Myometrial cell (primary cell): ENCODE measurements around the gene DND1. TPM values are rescaled to one million over a fixed set of nuclear protein-coding genes. Genes with fewer than 3 reads are reported as not detected.

Source experiments
- total RNA-seq: library from RNA; depleted of rRNA; stranded (reverse); fragments of >200 nt; gene quantifications from 2 replicates; pipeline ENCODE4 v1.2.3, GENCODE V29; 2015

DND1 gene
- 0.18 and 0.29 TPM in 2 replicates for total RNA-seq

DNA sequence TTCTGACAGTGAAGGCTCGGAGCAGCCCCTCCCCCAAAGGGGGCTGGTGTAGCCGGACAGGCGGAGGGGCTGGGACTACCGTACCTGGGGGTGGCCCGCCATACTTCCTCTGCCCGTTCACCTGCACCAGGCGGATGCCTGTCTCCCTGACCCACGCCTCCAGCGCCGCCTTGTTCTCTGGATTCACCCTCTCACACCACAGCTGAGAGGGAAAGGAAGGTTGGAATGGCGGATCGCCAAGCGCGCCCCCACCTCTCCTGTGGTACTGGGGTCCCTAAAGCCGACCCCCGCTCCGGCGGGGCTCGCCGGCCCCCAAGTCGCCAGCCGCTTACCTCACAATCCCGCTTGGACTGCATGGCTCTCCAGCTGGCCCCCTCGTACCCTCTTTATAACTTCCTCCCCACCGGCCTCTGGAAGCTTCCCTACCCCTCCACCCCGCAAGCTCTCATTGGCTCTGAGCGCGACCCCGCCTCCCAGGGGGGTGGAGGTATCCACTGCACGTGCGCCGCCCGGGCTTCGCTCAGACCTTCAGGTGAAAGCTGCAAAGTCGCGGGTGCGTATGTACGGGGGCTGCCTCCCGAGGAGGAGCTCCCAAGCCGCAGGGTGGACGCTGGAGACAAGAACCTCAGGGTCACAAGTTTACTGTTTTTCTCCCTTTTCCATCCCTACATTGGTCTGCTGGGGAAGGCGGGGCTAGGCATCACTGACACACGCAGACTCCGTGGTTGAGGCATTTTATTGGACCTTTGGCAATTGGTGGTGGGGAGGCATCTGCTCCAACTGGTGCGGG lies at the start of gene DND1:
TSS of gene DND1 (minus strand) at position 390 of the 790 bp plus-strand sequence. CDS start at position 356, 34 bp downstream.

DNA sequence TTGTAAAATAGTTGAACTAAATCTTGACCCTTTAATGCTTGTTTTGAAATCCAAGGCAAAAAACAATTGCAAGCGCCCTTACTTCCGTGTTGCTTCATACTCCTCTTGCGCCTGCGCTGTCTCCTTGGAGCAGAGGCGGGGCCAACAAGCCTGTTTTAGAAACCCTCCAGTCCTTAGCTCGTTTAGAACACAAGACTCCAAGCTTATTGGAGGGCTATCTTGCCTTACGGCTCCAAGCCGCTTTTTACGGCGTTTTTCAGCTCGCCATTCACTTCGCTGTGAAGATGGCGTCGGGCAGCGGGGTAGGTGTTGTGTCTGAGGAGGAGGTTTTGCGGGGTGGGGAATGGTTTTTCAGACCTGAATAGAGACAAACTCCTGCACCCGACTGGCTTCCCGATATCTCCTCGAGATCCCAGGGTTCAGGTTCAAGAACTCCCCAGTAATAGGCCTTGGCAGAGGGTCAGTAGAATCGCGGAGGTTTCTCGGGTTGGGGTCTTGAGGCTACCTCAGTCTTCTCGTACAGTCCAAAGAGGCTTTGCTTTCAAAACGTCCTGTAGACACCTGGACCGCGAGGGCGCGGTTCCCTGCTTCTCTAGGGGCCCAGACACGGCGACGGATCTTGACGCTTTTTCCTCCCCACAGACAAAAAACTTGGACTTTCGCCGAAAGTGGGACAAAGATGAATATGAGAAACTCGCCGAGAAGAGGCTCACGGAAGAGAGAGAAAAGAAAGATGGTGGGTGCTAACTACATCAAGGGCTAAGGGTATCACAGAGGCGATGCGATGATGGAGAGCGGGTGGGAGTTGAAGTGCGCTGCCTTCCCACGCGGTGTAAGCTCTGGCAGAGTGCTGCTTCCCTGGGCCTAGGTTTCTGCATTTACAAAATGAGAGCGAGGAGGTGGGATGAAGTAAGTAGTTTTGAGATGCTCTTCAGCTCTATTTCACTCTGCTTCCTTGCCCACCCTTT lies 27.1 kb upstream of the DND1 start, which contains the start of gene ZMAT2:
TSS of gene ZMAT2 (plus strand) at position 271 of the 968 bp plus-strand sequence. CDS start at position 285, 14 bp downstream.

GRCh38 chr5:140690941-140691924 lies 17.9 kb upstream of the DND1 start, which contains the start of the genes HARS1 and HARS2:
Gene HARS1, minus strand, starts transcription at chr5:140691370. Its CDS starts 66 bp downstream, at chr5:140691304.
Gene HARS2, plus strand, starts transcription at chr5:140691455. Its CDS starts 194 bp downstream, at chr5:140691649.

DNA sequence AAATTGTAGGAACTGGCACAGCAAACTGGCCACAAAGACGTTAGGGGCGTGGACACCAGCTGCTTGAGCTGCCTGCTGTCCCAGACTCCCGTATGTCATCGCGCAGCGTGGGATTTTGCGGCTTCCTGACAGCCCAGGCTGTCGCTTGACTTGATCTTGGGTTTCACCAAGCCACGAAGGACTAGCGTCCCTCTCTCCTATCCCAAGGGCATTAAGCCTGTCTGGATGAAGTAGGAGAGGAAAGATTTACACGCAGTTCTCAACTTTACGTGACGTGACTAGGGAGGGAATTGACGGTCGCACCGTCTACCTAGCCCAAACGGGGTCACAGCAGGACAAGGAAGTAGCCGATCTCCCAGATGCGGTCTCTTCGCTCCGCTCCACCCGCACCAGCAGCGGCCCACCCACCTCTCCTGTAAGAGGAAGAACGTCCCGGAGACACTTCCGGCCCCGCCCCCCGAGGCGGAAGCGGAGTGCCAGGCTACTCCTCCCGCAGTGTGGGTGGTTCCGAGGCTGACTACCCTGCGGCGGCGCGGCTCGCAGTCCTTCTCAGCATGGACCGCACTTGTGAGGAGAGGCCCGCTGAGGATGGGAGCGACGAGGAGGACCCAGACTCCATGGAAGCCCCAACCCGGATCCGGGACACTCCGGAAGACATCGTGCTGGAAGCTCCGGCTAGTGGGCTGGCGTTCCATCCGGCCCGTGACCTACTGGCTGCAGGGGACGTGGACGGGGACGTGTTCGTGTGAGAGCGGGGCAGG lies 8.8 kb downstream of the DND1 start, which contains the start of gene WDR55:
TSS of gene WDR55 (plus strand) at position 546 of the 761 bp plus-strand sequence. CDS start at position 555, 9 bp downstream.

DNA sequence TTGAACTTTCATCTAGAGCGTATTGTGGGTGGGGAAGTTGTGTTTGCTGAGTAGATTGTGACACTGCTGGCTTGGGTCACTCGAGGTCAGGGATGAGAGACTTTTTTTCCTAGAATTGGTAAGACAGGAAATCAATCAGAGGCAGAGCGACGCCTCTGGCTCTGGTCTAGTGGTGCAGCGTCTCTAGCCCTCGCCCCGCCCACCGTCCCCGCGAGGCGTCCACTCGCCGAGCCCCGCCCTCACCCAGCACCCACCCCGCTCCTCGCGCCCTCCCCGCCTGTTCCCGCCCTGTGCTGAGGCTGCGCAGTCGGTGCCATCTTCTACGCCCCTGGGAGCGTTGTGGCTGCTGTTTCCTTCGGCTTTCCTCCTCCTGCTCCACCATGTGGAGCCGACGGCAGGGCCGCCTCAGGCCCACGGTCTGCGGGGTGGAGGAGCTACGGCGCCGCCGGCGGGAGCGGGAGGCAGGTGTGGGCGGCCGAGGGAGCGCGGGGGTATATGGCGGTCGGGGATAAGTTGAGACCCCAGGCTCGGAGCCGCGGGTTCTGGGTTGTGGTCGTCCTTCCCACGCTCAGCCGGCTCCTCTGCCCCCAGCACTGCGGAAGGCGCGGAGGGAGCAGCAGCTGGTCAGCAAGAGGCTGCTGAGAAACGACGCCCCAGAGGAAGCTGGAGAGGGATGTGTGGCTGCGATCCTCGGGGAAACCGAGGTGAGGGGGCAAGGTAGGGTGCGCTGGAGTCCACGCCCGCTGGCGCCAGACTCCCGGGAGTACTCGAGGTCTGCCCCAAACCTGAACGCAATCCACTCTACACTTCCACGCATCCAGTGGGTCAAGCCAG lies 34.0 kb downstream of the DND1 start, which contains the start of gene TMCO6:
TSS of gene TMCO6 (plus strand) at position 304 of the 834 bp plus-strand sequence. CDS start at position 381, 77 bp downstream.

DNA sequence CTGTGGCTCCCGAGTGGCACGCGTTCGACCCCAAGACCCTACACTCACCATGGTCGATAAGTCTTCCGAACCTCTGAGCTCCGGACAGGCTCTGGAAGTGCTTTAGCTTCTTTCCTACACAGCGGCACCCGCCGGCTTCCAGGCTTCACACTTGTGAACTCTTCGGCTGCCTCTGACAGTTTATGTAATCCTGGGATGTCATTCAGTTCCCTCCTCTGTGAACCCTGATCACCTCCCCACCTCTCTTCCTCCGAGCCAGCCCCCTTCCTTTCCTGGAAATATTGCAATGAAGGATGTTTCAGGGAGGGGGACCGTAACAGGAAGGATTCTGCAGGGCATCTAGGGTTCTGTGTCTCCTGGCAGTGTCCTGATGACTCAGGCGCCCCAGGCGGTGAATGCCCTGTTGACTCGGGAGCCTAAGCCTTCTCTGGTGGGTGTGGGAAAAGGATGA lies 40.3 kb downstream of the DND1 start, which contains the start of gene CD14:
TSS of gene CD14 (minus strand) at position 155 of the 451 bp plus-strand sequence. CDS start at position 51, 104 bp downstream.

Other genes with a start within 250 kb of the DND1 start
- gene EIF4EBP3, start 125.9 kb downstream of the DND1 start, total RNA-seq: 0.53 and 3.5 TPM in 2 replicates
- 50.2 and 66.6 TPM in 2 replicates for gene SRA1, start 116.1 kb downstream of the DND1 start, total RNA-seq
- 6.0 and 12.7 TPM in 2 replicates for gene APBB3, start 109.0 kb downstream of the DND1 start, total RNA-seq
- gene SLC35A4, start 108.7 kb downstream of the DND1 start, total RNA-seq: 32.8 and 38.3 TPM in 2 replicates
- 0.18 TPM in 1 of 2 replicates, not detected in the other for gene CD14, start 40.4 kb downstream of the DND1 start, total RNA-seq
- 42.1 and 44.5 TPM in 2 replicates for gene TMCO6, start 34.1 kb downstream of the DND1 start, total RNA-seq
- 55.4 and 63.6 TPM in 2 replicates for gene NDUFA2, start 25.9 kb downstream of the DND1 start, total RNA-seq
- 71.5 and 105 TPM in 2 replicates for gene IK, start 25.7 kb downstream of the DND1 start, total RNA-seq
- gene WDR55, start 8.7 kb downstream of the DND1 start, total RNA-seq: 23.9 and 40.4 TPM in 2 replicates
- 103 TPM in 2 replicates for gene HARS1, start 17.8 kb upstream of the DND1 start, total RNA-seq
- gene HARS2, start 17.9 kb upstream of the DND1 start, total RNA-seq: 29.7 and 33.5 TPM in 2 replicates
- 37.2 and 37.7 TPM in 2 replicates for gene ZMAT2, start 26.9 kb upstream of the DND1 start, total RNA-seq
- not detected in 2 replicates for gene PCDHA1, start 112.6 kb upstream of the DND1 start, total RNA-seq
- gene PCDHA2, start 121.3 kb upstream of the DND1 start, total RNA-seq: not detected in 2 replicates
- gene PCDHA3, start 127.5 kb upstream of the DND1 start, total RNA-seq: 0.18 and 0.58 TPM in 2 replicates
- 0.35 TPM in 1 of 2 replicates, not detected in the other for gene PCDHA4, start 133.5 kb upstream of the DND1 start, total RNA-seq
- gene PCDHA5, start 148.0 kb upstream of the DND1 start, total RNA-seq: not detected in 2 replicates
- under 0.01 TPM in 1 of 2 replicates, not detected in the other for gene PCDHA6, start 154.4 kb upstream of the DND1 start, total RNA-seq
- 0.71 TPM in 1 of 2 replicates, not detected in the other for gene PCDHA7, start 160.7 kb upstream of the DND1 start, total RNA-seq
- gene PCDHA8, start 167.6 kb upstream of the DND1 start, total RNA-seq: not detected in 2 replicates
- gene PCDHA9, start 174.8 kb upstream of the DND1 start, total RNA-seq: not detected in 2 replicates
- gene PCDHA10, start 182.3 kb upstream of the DND1 start, total RNA-seq: not detected in 2 replicates
- gene PCDHA11, start 195.4 kb upstream of the DND1 start, total RNA-seq: not detected in 2 replicates
- gene PCDHA12, start 201.7 kb upstream of the DND1 start, total RNA-seq: not detected in 2 replicates
- gene PCDHA13, start 208.5 kb upstream of the DND1 start, total RNA-seq: not detected in 2 replicates